Measurements from ENCODE around the gene RNF214. TPM values are rescaled to one million over a fixed set of nuclear protein-coding genes. Genes with fewer than 3 reads are reported as not detected.
A peak's percentile ranks its signal among the peaks of the same experiment; 100 is the strongest.

Gene RNF214
- total and polyA plus RNA-seq, 2 of the 4 experiments (the other 2 are of a cell fraction): 7.9 to 14.8 TPM

DNA sequence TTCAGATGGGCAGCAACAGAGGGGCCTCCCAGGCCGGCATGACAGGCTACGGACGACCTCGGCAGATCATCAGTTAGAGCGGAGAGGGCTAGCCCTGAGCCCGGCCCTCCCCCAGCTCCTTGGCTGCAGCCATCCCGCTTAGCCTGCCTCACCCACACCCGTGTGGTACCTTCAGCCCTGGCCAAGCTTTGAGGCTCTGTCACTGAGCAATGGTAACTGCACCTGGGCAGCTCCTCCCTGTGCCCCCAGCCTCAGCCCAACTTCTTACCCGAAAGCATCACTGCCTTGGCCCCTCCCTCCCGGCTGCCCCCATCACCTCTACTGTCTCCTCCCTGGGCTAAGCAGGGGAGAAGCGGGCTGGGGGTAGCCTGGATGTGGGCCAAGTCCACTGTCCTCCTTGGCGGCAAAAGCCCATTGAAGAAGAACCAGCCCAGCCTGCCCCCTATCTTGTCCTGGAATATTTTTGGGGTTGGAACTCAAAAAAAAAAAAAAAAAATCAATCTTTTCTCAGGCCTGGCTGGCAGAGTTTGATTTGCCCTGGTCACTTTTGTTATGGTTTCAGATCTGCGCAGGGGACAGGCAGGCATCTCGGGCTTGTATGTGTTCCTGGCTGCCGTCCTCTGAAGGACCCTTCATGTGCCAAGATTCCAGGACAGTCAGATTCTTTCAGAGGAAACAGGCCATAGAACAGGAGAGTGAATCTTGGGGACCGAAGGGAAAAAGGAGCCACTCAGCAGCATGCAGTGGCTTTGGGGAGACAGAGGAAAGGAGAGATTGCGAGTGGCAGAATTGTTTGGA is 28.0 kb upstream of the RNF214 start:
- Histone ChIP-seq H4K20me1 (ENCODE audit: insufficient read depth, low read length) (peaks cover 58% of the 10 kb centered on the region), H3K79me1 (ENCODE audit: low read depth in 1 of 2, low read length in 2 of 2) (peaks cover 20 to 49% of the 10 kb centered on the region in 2 experiments), H3K4me3 (ENCODE audit: insufficient read depth, low read depth, low read length) (no peak overlapping the region), H3K23ac (ENCODE audit: low read depth, low read length) (peak overlapping the region; percentile 40; the same call in 1 of the 2 replicates), H4K5ac (ENCODE audit: low read depth, low read length) (no peak overlapping the region), H3K36me3 (ENCODE audit: control insufficient read depth, insufficient read depth, low read length) (peaks cover 45% of the 10 kb centered on the region), H4K91ac (ENCODE audit: insufficient read depth, low read depth, low read length) (no peak overlapping the region), H2AK5ac (ENCODE audit: low read depth, low read length) (0 out of 2 replicates have a peak overlapping the region, but pooled peaks have one; percentile 12), H3K14ac (replicated peaks; ENCODE audit: low read depth, low read length) (no peak overlapping the region), H3K27me3 (ENCODE audit: control insufficient read depth, insufficient read depth, low read length) (no peaks in the 10 kb centered on the region), H2AK9ac (replicated peaks; ENCODE audit: low read depth, low read length, poor library complexity) (no peak overlapping the region), H4K8ac (ENCODE audit: low read depth in 2 of 2, low read length in 2 of 2) (peak overlapping the region in 1 of 2 experiments; percentile 30; a peak in 1 of 4 replicates), H3K56ac (ENCODE audit: extremely low read depth, insufficient read depth, low read length) (no peak overlapping the region), H3K27ac (ENCODE audit: insufficient read depth, low read length) (peak overlapping the region; percentile 33; the same call in 1 of the 2 replicates), H3K18ac (ENCODE audit: low read depth, low read length) (no peak overlapping the region), H2AFZ (replicated peaks; ENCODE audit: low read length, poor library complexity) (no peak overlapping the region), H3K9me1 (ENCODE audit: insufficient read depth, low read length) (peaks cover 19% of the 10 kb centered on the region), H3K9me3 (ENCODE audit: control insufficient read depth, insufficient read depth, low read length) (no peaks in the 10 kb centered on the region), H2BK5ac (ENCODE audit: low read depth, low read length, poor library complexity, severe bottlenecking) (no peak overlapping the region), H3K4me1 (ENCODE audit: control insufficient read depth, insufficient read depth, low read length) (peaks cover 34% of the 10 kb centered on the region), H3K4me2 (ENCODE audit: low read depth, low read length) (no peak overlapping the region), H2BK15ac (ENCODE audit: low read depth, low read length) (no peak overlapping the region), H3K4ac (ENCODE audit: low read depth, low read length) (no peak overlapping the region; the same call in 1 of the 2 replicates), H2BK120ac (ENCODE audit: low read depth, low read length) (no peak overlapping the region), H3K9ac (ENCODE audit: low read depth, low read length) (peak overlapping the region; percentile 29; the same call in 1 of the 2 replicates), H2BK20ac (ENCODE audit: low read depth, low read length) (no peak overlapping the region)
- dilution Hi-C loops (cut with HindIII; ENCODE audit: low sequenced_read_pairs, unreplicated experiment) (no loop called here), in situ Hi-C loops (cut with MboI; ENCODE audit: low sequenced_read_pairs) (no loop called here), intact Hi-C loops (cut with micrococcal nuclease) (no loop called here)
- no peak for ATAC-seq (ENCODE audit: low read depth)
- BruUV-seq (replicated peaks): TSS peak; percentile 78
- ChIA-PET POLR2A (ENCODE audit: unreplicated experiment) (interaction anchor here (0.6 kb wide), 1 partner anchor 24 kb away, joined by 3 read pairs; no protein-coding TSS in a partner anchor), CTCF (no interaction called here)
- DNase-seq: no peak
- 62% methylated on average over 7 of the region's 17 CpGs; no CpG with 5 or more reads in 1 of the 2 experiments for WGBS, 2 experiments (ENCODE audit: extremely low coverage in 2 of 2, insufficient read length in 1 of 2)
- TF ChIP-seq CTCF (conservative IDR thresholded peaks at IDR 0.05; ENCODE audit: low read depth, low read length): no peak
- no peak for TF ChIP-seq CHD1 (IDR thresholded peaks at IDR 0.05; ENCODE audit: low read depth, low read length)
- no peak for TF ChIP-seq FOS (IDR thresholded peaks at IDR 0.05; ENCODE audit: low read depth, low read length)
- no peak for TF ChIP-seq POLR2A (IDR thresholded peaks at IDR 0.05; ENCODE audit: low read depth, low read length)
- TF ChIP-seq, protein P1, sequence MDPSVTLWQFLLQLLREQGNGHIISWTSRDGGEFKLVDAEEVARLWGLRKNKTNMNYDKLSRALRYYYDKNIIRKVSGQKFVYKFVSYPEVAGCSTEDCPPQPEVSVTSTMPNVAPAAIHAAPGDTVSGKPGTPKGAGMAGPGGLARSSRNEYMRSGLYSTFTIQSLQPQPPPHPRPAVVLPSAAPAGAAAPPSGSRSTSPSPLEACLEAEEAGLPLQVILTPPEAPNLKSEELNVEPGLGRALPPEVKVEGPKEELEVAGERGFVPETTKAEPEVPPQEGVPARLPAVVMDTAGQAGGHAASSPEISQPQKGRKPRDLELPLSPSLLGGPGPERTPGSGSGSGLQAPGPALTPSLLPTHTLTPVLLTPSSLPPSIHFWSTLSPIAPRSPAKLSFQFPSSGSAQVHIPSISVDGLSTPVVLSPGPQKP (IDR thresholded peaks at IDR 0.05; ENCODE audit: borderline replicate concordance, low read depth, low read length): no peak
- no peak for TF ChIP-seq NFE2L2 (IDR thresholded peaks at IDR 0.05; ENCODE audit: low read depth, low read length)
- no peak for TF ChIP-seq SMC3 (IDR thresholded peaks at IDR 0.05; ENCODE audit: low read depth, low read length)
- no peak for TF ChIP-seq RFX5 (IDR thresholded peaks at IDR 0.05; ENCODE audit: low read depth, low read length)
- no peak for TF ChIP-seq MAFK (IDR thresholded peaks at IDR 0.05; ENCODE audit: low read depth, low read length)
- TF ChIP-seq, protein P2, sequence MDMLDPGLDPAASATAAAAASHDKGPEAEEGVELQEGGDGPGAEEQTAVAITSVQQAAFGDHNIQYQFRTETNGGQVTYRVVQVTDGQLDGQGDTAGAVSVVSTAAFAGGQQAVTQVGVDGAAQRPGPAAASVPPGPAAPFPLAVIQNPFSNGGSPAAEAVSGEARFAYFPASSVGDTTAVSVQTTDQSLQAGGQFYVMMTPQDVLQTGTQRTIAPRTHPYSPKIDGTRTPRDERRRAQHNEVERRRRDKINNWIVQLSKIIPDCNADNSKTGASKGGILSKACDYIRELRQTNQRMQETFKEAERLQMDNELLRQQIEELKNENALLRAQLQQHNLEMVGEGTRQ (IDR thresholded peaks at IDR 0.05; ENCODE audit: low read depth, low read length): no peak
- TF ChIP-seq RAD21 (IDR thresholded peaks at IDR 0.05; ENCODE audit: low read length): no peak
- TF ChIP-seq MAZ (IDR thresholded peaks at IDR 0.05; ENCODE audit: borderline replicate concordance, low read depth, low read length): no peak
- TF ChIP-seq MXI1 (IDR thresholded peaks at IDR 0.05; ENCODE audit: borderline replicate concordance, low read depth, low read length): no peak
- no peak for TF ChIP-seq CEBPB (IDR thresholded peaks at IDR 0.05; ENCODE audit: low read depth, low read length)
- no peak for TF ChIP-seq BHLHE40 (IDR thresholded peaks at IDR 0.05; ENCODE audit: low read depth, low read length)
